HEK293 (cell line): ENCODE results near the gene NINJ1.

ENCODE experiments used
- CTCF ChIA-PET: fragments of 350-600 bp; formaldehyde crosslinking; extraction: SDS; loops from one replicate; lab custom pipeline; 2021; ENCODE audit warnings: antibody characterized with exemption; lab: Yijun Ruan, JAX
- POLR2A ChIA-PET: fragments of 300-600 bp; formaldehyde crosslinking; extraction: SDS; loops from one replicate; lab custom pipeline; 2020; ENCODE audit warnings: antibody characterized with exemption, inconsistent platforms; lab: Yijun Ruan, JAX
- H3K27ac ChIP-seq: fragments of 200-500 bp; sonication (Bioruptor generic); 2 replicates; pipeline ENCODE4 v1.5.1; 2014; ENCODE audit warnings: low read depth, low read length, control low read depth, inconsistent platforms; ENCODE audit errors: extremely low read depth
- H3K36me3 ChIP-seq, 2 experiments: fragments of 200-500 bp in 1 of 2; sonication (Bioruptor generic) in 1 of 2; 1 replicate in 1 of 2; 2 replicates in 1 of 2; pipeline ENCODE4 v1.5.1; 2014 to 2017; ENCODE audit warnings: inconsistent platforms in 2 of 2, low read length in 2 of 2; ENCODE audit not compliant: control insufficient read depth in 2 of 2, insufficient read depth in 1 of 2
- H3K4me1 ChIP-seq: fragments of 200-500 bp; sonication (Bioruptor generic); 2 replicates; pipeline ENCODE4 v1.5.1; 2014; ENCODE audit warnings: mild to moderate bottlenecking, low read length, inconsistent platforms; ENCODE audit not compliant: control insufficient read depth, insufficient read depth
- H3K4me3 ChIP-seq: 2 replicates; pipeline ENCODE4 v1.5.1; 2011; ENCODE audit warnings: low read depth, mild to moderate bottlenecking, control low read depth, low read length, moderate library complexity
- H3K9me3 ChIP-seq: fragments of 200-500 bp; sonication (Bioruptor generic); 2 replicates; pipeline ENCODE4 v1.5.1; 2014; ENCODE audit warnings: low read depth, low read length, inconsistent platforms; ENCODE audit not compliant: control insufficient read depth, insufficient read depth
- BCL11B ChIP-seq: fragments of 450-650 bp; formaldehyde crosslinking; IDR thresholded peaks from 2 replicates; pipeline ENCODE4 v1.5.1; 2016; ENCODE audit warnings: low read depth, missing biosample characterization, missing genetic modification characterization
- GFI1B ChIP-seq: fragments of 450-650 bp; formaldehyde crosslinking; IDR thresholded peaks from 2 replicates; pipeline ENCODE4 v1.5.1; 2016; ENCODE audit warnings: missing biosample characterization, missing genetic modification characterization
- ZBTB44 ChIP-seq: fragments of 450-650 bp; IDR thresholded peaks from 2 replicates; pipeline ENCODE4 v1.5.1; 2018; ENCODE audit warnings: missing biosample characterization, mild to moderate bottlenecking, missing genetic modification characterization
- ZFP37 ChIP-seq: fragments of 450-650 bp; formaldehyde crosslinking; IDR thresholded peaks from 2 replicates; pipeline ENCODE4 v1.5.1; 2016; ENCODE audit warnings: missing biosample characterization, missing genetic modification characterization
- ZFP69B ChIP-seq: fragments of 450-650 bp; formaldehyde crosslinking; IDR thresholded peaks from 2 replicates; pipeline ENCODE4 v1.5.1; 2016; ENCODE audit warnings: missing biosample characterization, missing genetic modification characterization
- ZNF146 ChIP-seq: fragments of 450-650 bp; formaldehyde crosslinking; IDR thresholded peaks from 2 replicates; pipeline ENCODE4 v1.5.1; 2016; ENCODE audit warnings: missing biosample characterization, missing genetic modification characterization
- ZNF223 ChIP-seq: fragments of 450-650 bp; formaldehyde crosslinking; IDR thresholded peaks from 2 replicates; pipeline ENCODE4 v1.5.1; 2016; ENCODE audit warnings: missing biosample characterization, missing genetic modification characterization
- ZNF350 ChIP-seq: fragments of 450-650 bp; formaldehyde crosslinking; IDR thresholded peaks from 2 replicates; pipeline ENCODE4 v1.5.0; 2017; ENCODE audit warnings: missing biosample characterization, mild to moderate bottlenecking, missing genetic modification characterization
- ZNF404 ChIP-seq: fragments of 450-650 bp; formaldehyde crosslinking; IDR thresholded peaks from 2 replicates; pipeline ENCODE4 v1.5.1; 2017; ENCODE audit warnings: missing biosample characterization, missing genetic modification characterization
- ZNF426 ChIP-seq: fragments of 450-650 bp; formaldehyde crosslinking; IDR thresholded peaks from 2 replicates; pipeline ENCODE4 v1.5.1; 2017; ENCODE audit warnings: missing biosample characterization, missing genetic modification characterization, mild to moderate bottlenecking, inconsistent platforms, moderate library complexity
- ZNF501 ChIP-seq: fragments of 450-650 bp; formaldehyde crosslinking; IDR thresholded peaks from 2 replicates; pipeline ENCODE4 v1.5.1; 2016; ENCODE audit warnings: missing biosample characterization, missing genetic modification characterization
- ZNF555 ChIP-seq: fragments of 450-650 bp; formaldehyde crosslinking; conservative IDR thresholded peaks from 2 replicates; pipeline ENCODE4 v1.5.1; 2017; ENCODE audit warnings: missing biosample characterization, mild to moderate bottlenecking, missing genetic modification characterization, inconsistent platforms
- ZNF704 ChIP-seq: fragments of 450-650 bp; formaldehyde crosslinking; IDR thresholded peaks from 2 replicates; pipeline ENCODE4 v1.5.1; 2016; ENCODE audit warnings: missing biosample characterization, missing genetic modification characterization
- ZNF837 ChIP-seq: fragments of 450-650 bp; formaldehyde crosslinking; IDR thresholded peaks from 2 replicates; pipeline ENCODE4 v1.5.1; 2016; ENCODE audit warnings: missing biosample characterization, missing genetic modification characterization
- ZSCAN23 ChIP-seq: fragments of 450-650 bp; formaldehyde crosslinking; IDR thresholded peaks from 2 replicates; pipeline ENCODE4 v1.5.1; 2016; ENCODE audit warnings: missing biosample characterization, missing genetic modification characterization
- ZXDB ChIP-seq: fragments of 450-650 bp; formaldehyde crosslinking; IDR thresholded peaks from 2 replicates; pipeline ENCODE4 v1.5.1; 2016; ENCODE audit warnings: missing biosample characterization, missing genetic modification characterization
- TF ChIP-seq, protein P1 (sequence below): fragments of 450-650 bp; formaldehyde crosslinking; IDR thresholded peaks from 2 replicates; pipeline ENCODE4 v1.5.0; 2017; ENCODE audit warnings: missing biosample characterization, missing genetic modification characterization, borderline replicate concordance
- TF ChIP-seq, protein P2 (sequence below): fragments of 450-650 bp; formaldehyde crosslinking; IDR thresholded peaks from 2 replicates; pipeline ENCODE4 v1.5.1; 2017; ENCODE audit warnings: missing biosample characterization, missing genetic modification characterization
- TF ChIP-seq, protein P3 (sequence below): fragments of 450-650 bp; formaldehyde crosslinking; IDR thresholded peaks from 2 replicates; pipeline ENCODE4 v1.5.1; 2016; ENCODE audit warnings: missing biosample characterization, missing genetic modification characterization

Gene NINJ1

GRCh38 chr9:93089024-93089423 is 45.0 kb downstream of the NINJ1 start (continued):
- TF ChIP-seq ZNF837 (tag by site-specific recombination), result no peak

- Histone ChIP-seq H3K4me1 (no peaks in the 10 kb centered on the region), H3K9me3 (no peaks in the 10 kb centered on the region)
- TF ChIP-seq ZSCAN23 (tag by site-specific recombination), result no peak
- TF ChIP-seq, protein P1, sequence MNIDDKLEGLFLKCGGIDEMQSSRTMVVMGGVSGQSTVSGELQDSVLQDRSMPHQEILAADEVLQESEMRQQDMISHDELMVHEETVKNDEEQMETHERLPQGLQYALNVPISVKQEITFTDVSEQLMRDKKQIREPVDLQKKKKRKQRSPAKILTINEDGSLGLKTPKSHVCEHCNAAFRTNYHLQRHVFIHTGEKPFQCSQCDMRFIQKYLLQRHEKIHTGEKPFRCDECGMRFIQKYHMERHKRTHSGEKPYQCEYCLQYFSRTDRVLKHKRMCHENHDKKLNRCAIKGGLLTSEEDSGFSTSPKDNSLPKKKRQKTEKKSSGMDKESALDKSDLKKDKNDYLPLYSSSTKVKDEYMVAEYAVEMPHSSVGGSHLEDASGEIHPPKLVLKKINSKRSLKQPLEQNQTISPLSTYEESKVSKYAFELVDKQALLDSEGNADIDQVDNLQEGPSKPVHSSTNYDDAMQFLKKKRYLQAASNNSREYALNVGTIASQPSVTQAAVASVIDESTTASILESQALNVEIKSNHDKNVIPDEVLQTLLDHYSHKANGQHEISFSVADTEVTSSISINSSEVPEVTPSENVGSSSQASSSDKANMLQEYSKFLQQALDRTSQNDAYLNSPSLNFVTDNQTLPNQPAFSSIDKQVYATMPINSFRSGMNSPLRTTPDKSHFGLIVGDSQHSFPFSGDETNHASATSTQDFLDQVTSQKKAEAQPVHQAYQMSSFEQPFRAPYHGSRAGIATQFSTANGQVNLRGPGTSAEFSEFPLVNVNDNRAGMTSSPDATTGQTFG (tag by site-specific recombination), result no peak
- TF ChIP-seq, protein P2, sequence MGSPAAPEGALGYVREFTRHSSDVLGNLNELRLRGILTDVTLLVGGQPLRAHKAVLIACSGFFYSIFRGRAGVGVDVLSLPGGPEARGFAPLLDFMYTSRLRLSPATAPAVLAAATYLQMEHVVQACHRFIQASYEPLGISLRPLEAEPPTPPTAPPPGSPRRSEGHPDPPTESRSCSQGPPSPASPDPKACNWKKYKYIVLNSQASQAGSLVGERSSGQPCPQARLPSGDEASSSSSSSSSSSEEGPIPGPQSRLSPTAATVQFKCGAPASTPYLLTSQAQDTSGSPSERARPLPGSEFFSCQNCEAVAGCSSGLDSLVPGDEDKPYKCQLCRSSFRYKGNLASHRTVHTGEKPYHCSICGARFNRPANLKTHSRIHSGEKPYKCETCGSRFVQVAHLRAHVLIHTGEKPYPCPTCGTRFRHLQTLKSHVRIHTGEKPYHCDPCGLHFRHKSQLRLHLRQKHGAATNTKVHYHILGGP (tag by site-specific recombination), result no peak
- no peak for TF ChIP-seq ZBTB44 (tag by site-specific recombination)
- TF ChIP-seq ZNF501 (tag by site-specific recombination), result no peak
- no peak for TF ChIP-seq ZFP69B
- TF ChIP-seq ZNF555, result no peak
- TF ChIP-seq ZNF146 (tag by site-specific recombination), result no peak
- no peak for TF ChIP-seq ZFP37 (tag by site-specific recombination)
- no peak for TF ChIP-seq ZNF426
- no peak for TF ChIP-seq ZNF704 (tag by site-specific recombination)
- no peak for TF ChIP-seq ZXDB (tag by site-specific recombination)
- TF ChIP-seq ZNF404 (tag by site-specific recombination), result no peak
- no peak for TF ChIP-seq BCL11B (tag by site-specific recombination)
- TF ChIP-seq, protein P3, sequence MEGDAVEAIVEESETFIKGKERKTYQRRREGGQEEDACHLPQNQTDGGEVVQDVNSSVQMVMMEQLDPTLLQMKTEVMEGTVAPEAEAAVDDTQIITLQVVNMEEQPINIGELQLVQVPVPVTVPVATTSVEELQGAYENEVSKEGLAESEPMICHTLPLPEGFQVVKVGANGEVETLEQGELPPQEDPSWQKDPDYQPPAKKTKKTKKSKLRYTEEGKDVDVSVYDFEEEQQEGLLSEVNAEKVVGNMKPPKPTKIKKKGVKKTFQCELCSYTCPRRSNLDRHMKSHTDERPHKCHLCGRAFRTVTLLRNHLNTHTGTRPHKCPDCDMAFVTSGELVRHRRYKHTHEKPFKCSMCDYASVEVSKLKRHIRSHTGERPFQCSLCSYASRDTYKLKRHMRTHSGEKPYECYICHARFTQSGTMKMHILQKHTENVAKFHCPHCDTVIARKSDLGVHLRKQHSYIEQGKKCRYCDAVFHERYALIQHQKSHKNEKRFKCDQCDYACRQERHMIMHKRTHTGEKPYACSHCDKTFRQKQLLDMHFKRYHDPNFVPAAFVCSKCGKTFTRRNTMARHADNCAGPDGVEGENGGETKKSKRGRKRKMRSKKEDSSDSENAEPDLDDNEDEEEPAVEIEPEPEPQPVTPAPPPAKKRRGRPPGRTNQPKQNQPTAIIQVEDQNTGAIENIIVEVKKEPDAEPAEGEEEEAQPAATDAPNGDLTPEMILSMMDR (tag by site-specific recombination), result no peak
- no peak for TF ChIP-seq ZNF350 (tag by site-specific recombination)
- TF ChIP-seq ZNF223 (tag by site-specific recombination), result no peak
- no peak for TF ChIP-seq GFI1B
- TF ChIP-seq, all 188 proteins: peak for 0
- H3K36me3 ChIP-seq, result no peaks in the 10 kb centered on the region
- no peak overlapping the region for H3K4me3 ChIP-seq
- CTCF ChIA-PET, result interaction anchor here (0.7 kb wide), 1 partner anchor 14 kb away, joined by 5 read pairs; no protein-coding TSS in a partner anchor
- no peak overlapping the region for H3K27ac ChIP-seq
- POLR2A ChIA-PET, result interaction anchor here (0.6 kb wide), 1 partner anchor 1479 kb away, joined by 3 read pairs; no protein-coding TSS in a partner anchor
These were observed 45.4 kb downstream of the NINJ1 start for GRCh38 chr9:93088656-93089015.
